ENCODE data around the gene DDAH1. TPM values are rescaled to one million over a fixed set of nuclear protein-coding genes. Genes with fewer than 3 reads are reported as not detected.

Gene DDAH1
- polyA plus RNA-seq, 3 donors, result 5.4 to 9.1 (median 5.6) TPM

DNA sequence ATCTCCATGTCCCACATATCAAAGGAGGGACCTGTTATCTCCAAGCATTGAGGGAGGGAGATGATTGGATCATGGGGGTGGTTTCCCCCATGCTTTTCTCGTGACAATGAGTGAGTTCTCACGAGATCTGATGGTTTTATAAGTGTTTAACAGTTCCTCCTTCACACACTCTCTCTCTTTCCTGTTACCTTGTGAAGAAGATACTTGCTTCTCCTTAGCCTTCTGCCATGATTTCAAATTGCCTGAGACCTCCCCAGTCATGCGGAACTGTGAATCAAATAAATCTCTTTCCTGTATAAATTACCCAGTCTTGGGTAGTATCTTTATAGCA, 91.6 kb downstream of the DDAH1 start:
- no peak overlapping the region for H3K27ac ChIP-seq (ENCODE audit: low read depth, low read length)

DNA sequence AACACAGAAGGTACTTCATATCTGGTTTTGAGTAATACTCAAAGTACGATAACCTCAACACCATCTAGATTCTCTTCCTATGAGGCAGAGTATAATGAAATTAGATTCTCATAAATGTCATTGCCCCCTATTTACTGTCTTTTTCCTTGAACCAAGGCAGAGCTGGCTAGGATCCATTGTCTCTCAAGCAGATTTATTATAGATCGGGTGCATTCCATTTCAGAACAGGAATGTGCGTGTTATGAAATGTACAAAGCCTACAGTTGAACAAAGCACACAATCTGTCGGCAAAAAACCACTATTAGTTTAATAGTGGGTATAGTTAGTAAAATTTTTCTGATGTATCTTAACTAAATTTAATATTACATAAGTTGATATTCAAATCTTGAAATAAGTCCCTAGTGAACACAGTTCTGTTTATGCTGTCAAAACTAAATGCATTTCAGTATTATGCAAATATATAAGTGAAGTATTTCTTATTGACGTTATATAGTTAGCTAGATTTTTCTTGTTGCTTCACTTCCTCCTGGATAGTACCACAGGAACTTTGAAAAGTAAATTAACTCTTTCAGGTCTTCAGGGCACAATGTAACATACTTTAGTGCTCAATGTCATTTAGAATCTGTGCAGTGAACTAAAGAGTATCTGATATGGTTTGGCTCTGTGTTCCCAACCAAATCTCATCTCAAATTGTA, 92.1 kb downstream of the DDAH1 start:
- 29 to 38% (median 32%) methylated on average over 5 of the region's 5 CpGs for WGBS, 3 donors
- H3K27ac ChIP-seq (ENCODE audit: low read depth, low read length), result no peak overlapping the region

More for the DNA sequence above, 91.6 kb downstream of the DDAH1 start:
- 61 to 79% (median 73%) methylated on average over 3 of the region's 3 CpGs for WGBS, 3 donors

GRCh38 chr1:85371021-85371420, 93.9 kb downstream of the DDAH1 start:
- WGBS, 3 donors, result 48 to 69% (median 48%) methylated on average over 2 of the region's 2 CpGs
- no peak overlapping the region for H3K27ac ChIP-seq (ENCODE audit: low read depth, low read length)

DNA sequence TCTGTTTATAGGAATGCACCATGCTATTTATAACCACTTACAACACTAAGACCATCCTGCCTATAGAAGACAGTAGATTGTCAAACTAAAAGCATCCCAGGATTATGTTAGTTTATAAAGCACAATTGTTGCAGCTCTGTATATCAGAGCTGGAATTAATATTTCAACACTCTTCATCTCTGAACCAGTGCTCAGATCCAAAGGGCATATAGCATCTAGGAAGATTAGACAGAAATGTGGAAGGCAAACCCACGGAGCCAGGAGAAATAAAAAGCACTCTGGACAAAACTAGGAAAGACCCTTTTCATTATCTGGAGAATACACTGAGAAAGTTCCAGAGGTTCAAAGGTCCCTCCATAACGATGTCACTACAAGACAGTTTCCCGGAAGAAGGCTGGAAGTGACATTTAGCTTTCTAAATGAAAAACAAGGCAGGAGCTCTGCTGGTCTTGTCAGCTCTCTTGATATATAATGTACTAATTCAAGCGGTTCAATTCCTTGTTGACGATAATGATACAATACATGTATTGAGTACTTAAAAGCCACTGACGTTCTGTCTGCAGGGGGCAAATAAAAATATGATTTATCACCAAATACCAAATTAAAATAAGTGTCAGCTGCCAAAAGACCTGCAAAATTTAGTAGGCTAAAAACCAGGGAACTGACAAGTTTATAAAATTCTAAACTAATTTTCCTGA, 96.7 kb downstream of the DDAH1 start:
- WGBS, 3 donors, result 53 to 85% (median 72%) methylated on average over 6 of the region's 6 CpGs
- H3K27ac ChIP-seq (ENCODE audit: low read depth, low read length), result no peak overlapping the region

DNA sequence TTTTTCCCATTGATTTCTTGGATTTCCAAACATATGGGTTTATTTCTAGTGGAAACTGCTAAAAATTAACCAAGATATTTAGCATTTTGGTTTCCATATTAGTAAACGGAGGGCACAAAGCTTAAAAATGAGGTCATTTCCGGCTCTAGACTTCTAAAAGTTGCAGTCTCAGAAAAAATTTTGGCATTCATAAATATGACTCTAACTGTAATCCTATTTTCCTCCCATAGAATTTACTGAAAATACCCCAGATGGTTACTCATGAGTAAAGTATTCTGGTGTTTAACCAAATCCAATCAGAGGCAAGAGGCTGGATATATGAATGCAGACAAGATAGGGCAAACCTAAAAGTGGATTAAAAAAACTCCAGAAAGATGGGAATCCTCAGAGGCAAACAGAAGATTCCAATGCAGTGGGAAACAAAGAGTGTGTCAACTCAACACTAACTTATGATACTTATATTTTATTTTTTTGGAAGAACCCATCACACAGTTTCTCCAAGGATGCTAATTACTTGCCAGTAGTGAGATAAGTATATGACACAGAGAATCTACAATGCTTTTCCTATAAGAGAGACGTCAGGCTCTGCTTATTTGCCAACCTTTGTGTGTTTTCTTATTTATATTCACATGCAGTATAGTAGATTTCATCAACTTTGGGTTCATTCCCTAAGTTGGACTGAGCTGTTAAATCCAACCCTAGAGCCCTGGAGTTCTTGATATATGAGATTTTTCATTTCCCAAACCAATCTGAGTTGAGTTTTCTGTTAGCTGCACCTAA, 98.4 kb downstream of the DDAH1 start:
- H3K27ac ChIP-seq (ENCODE audit: low read depth, low read length), result no peak overlapping the region
- 56 to 80% (median 60%) methylated on average over 3 of the region's 3 CpGs for WGBS, 3 donors

DNA sequence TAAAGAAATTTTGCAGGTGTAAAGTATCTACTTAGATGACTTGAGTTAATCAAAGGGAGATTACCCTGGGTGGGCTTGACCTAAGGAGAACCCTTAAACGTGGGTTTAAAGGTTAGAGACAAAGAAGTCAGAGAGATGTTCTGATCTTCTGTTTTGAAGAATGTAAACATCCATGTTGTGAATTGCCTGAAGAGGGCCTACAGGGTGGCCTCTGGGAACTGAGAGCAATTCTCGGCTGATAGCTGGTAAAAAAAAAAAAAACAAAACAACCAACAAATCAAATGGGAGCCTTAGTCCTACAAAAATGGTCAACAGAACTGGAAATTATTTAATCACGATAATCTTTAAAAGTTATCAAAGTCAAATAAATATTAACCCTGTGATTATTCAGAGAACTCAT, 99.1 kb downstream of the DDAH1 start:
- WGBS, 3 donors, result 64 to 87% (median 85%) methylated on average over 3 of the region's 3 CpGs
- H3K27ac ChIP-seq (ENCODE audit: low read depth, low read length), result no peak overlapping the region

DNA sequence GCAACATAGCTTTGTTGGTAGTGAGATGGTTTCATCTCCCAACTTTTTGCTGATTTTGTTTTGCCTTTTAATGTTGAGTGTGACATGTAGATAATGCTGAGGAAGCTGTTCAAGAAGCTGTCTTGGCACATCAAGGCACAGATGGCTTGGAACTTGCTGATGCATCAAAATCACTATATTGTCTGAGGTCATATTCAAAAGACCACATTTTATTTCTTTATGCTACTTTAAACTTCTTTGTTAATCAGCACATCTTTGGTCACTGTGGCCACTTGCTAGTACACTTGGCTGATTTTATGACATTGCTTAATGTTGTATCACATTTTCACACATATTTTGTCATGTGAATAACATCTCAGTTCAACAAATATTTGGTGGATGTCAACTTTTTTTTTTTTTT, 101.4 kb downstream of the DDAH1 start:
- H3K27ac ChIP-seq (ENCODE audit: low read depth, low read length), result no peak overlapping the region

DNA sequence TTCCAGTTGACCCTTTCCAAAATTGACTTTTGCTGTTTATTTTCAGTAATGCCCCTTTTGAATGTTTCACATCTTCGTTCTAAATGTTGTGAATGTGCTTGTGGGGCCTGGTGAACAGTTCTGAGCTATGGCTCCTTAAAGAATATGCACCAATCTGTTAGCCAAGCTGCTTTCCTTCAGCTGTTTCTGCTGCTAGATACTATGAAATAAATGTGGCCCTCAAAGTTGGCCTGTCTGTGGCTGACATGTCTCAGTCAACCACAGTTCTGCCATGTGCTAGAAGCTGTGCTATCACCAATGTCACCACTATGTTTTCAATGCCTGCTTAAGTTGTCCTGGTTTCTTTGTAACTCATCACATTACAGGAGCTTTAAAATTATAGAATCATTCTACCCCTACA, 101.9 kb downstream of the DDAH1 start:
- H3K27ac ChIP-seq (ENCODE audit: low read depth, low read length), result no peak overlapping the region
- 86 to 91% (median 87%) methylated on average over 1 of the region's 1 CpG for WGBS, 3 donors

- no peak overlapping the region for H3K27ac ChIP-seq (ENCODE audit: low read depth, low read length)
Observed at GRCh38 chr1:85361606-85362296, 103.2 kb downstream of the DDAH1 start.

DNA sequence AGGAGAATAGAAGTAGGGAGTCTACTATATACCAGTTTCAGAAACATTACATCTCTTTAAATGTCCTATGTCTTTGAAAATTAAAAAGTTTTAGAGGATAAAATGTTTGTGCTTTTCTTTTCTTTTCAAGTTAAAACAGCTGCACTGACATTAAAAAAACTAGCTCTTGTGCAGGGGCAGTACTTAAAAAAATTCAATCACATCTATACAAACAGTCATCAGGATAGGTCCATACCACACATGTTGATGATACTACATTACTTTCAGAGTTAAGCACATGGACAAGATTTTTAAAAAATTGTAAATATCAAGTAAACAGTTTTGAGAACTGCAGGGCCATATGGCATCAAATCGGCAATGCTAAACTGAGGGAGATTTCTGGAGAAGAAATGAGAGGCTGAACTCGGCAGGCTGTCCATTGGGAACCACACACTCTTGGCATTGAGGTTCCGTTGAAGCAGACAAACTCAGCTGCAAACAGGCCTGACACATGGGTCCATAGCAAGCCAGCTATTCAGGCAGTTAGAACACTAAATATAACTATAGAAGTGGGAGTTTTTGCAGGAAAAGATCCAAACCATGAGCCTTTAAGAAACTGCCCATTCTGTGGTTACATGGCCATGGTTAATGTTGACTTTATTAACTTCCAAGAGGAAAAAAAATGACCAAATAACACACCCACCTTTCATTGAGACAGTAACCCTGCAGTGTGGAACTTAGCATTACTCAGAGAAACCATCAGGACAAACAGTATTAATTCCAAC, 104.0 kb downstream of the DDAH1 start:
- 56 to 69% (median 67%) methylated on average over 3 of the region's 3 CpGs for WGBS, 3 donors
- no peak overlapping the region for H3K27ac ChIP-seq (ENCODE audit: low read depth, low read length)

DNA sequence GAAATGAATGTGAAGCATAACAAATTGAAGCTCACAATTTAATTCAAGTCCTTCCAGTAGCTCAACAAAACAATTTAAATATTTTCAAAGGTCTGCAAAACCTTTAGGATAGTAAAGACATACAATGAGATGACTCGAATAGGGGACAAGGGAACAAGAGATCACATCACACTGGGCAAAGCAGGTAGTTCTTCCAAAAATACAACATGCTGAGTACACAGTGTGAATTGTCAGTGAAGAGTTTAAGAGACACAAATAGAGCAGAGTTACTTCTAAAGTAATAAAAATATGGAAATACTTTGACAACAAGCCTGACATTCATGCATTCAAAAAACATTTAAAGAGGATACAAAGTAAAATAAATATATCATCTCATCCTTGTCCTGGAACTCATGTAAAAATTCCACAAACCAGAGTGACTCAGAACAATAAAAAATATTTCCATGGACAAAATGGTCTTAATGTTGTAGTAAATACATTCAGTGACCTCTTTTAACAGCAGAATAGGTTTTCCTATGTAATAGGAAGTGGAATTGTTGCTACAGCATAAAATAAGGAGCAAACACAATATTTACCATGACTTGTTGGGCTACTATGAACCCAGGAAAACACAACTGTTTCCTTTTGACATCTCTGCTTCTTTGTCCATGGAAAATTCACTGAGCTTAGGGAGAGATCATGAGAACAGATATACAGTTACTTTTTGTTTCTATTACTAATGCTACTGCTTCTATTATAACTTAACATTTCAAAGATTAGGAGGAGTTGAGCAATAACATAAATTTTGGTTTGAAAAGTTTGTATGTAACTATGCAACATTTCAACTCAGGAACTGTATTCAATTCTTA, 104.9 kb downstream of the DDAH1 start:
- no peak overlapping the region for H3K27ac ChIP-seq (ENCODE audit: low read depth, low read length)
- WGBS, 3 donors, result 87 to 93% (median 88%) methylated on average over 1 of the region's 1 CpG

DNA sequence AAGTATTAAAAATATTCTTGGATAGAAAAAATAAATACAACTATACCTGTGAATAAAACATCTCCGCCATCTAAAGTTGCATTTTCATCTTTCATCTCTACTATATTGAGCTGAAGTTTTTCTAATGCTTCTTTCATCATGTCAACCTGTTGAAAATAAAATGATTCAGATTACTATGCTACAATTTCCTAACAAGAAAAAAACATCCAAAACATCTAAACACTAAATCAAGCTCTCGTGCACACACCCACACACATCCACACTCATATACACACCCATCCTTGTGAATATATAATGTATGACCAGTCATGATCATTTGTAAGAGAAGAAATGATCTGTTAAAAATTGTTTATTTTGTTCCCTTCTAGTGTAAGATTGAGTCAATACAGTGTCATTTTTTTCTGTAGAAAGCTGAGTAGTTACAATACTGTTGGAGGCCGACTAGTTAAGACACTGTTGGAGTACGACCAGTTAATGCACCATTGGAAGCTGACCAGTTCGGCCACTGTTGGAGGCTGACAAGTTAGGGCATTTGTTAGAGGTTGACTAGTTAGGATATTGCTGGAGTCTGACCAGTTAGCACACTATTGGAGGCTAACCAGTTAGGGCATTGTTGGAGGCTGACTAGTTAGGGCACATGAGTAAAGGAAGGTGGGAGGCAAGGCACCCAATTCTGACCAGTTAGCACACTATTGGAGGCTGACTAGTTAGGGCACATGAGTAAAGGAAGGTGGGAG, 106.1 kb downstream of the DDAH1 start:
- H3K27ac ChIP-seq (ENCODE audit: low read depth, low read length), result no peak overlapping the region
- WGBS, 3 donors, result 95 to 98% (median 96%) methylated on average over 5 of the region's 5 CpGs

GRCh38 chr1:85357817-85358216, 107.1 kb downstream of the DDAH1 start:
- H3K27ac ChIP-seq (ENCODE audit: low read depth, low read length), result no peak overlapping the region
- 83 to 95% (median 94%) methylated on average over 2 of the region's 2 CpGs for WGBS, 3 donors

- no peak overlapping the region for H3K27ac ChIP-seq (ENCODE audit: low read depth, low read length)
Observed at GRCh38 chr1:85356130-85356529, 108.8 kb downstream of the DDAH1 start.

GRCh38 chr1:85352055-85352454, 112.9 kb downstream of the DDAH1 start:
- 91 to 97% (median 94%) methylated on average over 4 of the region's 4 CpGs for WGBS, 3 donors

DNA sequence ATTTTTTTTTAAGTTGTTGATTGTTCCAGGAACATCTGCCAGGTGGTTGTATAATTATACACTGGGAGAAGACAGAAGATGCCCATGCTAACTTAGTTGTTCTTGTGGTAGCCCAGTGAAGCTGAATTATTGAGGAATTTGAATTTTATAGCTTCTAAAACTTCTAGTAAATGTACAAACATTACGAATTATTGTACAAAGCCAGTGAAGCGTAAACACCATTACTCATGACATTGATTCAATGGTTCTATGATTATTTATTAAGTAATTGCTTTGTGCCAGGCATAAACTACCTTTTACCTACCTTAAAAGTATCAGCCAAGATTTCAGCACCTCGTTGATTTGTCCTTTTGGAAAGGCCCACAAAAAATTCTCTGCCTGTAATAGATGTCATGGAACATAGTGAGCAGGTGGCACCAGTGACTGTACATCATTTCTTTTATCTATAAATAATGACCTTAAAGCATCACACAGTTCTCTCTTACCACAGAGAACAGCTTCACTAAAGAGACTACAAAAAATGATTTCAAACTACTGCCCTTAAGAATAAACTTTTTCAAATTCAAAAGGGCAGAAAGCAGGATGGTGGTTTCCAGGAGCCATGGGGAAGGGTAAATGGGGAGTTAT, 113.6 kb downstream of the DDAH1 start:
- no peak overlapping the region for H3K27ac ChIP-seq (ENCODE audit: low read depth, low read length)
- 75 to 92% (median 92%) methylated on average over 3 of the region's 3 CpGs for WGBS, 3 donors

More at GRCh38 chr1:85352055-85352454, 112.9 kb downstream of the DDAH1 start:
- no peak overlapping the region for H3K27ac ChIP-seq (ENCODE audit: low read depth, low read length)

DNA sequence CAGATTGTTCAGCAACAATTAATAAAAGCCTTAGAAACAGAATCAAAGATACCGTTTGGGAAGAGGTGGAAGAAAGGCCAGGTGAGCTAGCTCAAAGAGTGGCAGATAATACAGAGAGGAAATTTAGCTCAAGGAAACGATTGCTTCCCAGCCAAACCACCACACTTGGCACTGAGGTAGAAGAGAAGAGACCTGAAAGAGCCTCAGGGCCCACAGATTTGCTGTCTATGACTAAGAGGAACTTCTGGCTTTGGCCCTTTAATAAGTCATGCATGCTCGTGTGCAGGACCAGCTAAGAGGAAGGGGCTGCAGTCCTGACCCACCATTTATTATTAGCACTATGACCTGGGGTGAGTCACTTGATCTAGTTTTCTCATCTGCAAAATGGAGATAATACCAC, 115.7 kb downstream of the DDAH1 start:
- 84 to 91% (median 86%) methylated on average over 3 of the region's 3 CpGs for WGBS, 3 donors
- H3K27ac ChIP-seq (ENCODE audit: low read depth, low read length), result no peak overlapping the region
